GM10847 (cell line): ENCODE data around the gene FGD4.

Experiments
- POLR2A ChIP-seq: IDR thresholded peaks from 2 replicates; pipeline ENCODE4 v1.6.1; 2011; ENCODE audit not compliant: insufficient read length; ENCODE audit errors: extremely low read depth

Gene FGD4

GRCh38 chr12:32490801-32491200 lies 91.4 kb downstream of the FGD4 start:
- TF ChIP-seq POLR2A: no peak

- TF ChIP-seq POLR2A: no peak
Measured at GRCh38 chr12:32493282-32493681, 93.9 kb downstream of the FGD4 start.

DNA sequence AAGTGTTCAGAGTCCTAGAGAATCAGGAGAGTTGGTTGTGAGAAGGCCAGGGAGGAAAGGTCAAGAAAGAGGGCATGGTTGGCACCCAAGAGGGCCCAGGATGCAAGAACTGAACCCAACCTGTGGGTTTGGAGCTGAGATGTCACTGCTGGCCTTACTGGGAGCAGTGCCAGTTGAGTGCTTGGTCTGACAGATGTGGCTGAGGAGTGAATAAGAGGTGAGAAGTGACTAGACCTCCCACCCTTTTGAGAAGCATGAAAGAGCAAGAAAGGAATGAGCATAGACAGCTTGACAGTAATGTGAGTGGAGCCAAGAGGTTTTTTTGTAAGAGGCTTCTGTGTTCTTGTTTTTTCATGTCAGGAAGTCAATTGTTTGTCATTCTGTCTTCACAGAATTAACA lies 95.3 kb downstream of the FGD4 start:
- TF ChIP-seq POLR2A: no peak

DNA sequence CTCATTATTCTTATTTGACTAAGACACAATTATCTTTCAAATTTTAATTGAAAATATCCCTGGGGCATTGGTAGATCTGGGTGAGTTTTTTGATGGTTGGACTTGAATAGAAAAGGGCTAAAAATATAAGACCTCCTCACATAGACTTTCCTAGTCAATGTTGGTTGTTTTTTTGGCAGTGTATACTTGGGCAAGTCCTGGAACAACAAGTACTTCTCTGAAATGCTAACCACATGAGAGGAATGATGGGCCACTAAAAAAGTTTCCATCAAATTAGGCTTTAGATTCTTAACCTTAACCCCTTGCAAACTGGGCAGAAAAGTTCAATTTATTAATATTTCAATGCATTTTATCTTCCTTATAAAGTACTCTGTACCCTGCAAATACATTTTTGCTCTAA lies 97.6 kb downstream of the FGD4 start:
- TF ChIP-seq POLR2A: no peak

DNA sequence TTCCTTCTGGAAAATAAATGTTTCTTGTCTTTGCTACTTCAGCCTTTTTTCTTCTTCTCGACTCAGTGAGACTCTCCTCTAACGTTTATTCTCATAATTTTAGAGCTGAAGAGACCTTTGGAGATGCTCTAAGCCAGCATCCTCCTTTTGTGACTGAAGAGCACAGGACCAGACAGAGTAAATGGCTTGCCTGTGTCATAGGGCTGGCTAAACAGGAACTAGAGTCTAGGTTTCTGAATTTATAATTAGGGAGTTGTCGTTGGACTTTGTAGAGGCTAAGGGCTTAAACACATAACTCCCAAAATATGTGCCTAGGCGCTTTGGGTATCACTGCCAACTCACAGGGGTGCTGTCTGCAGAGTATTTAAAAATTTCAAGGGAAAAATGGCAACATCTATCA lies 98.5 kb downstream of the FGD4 start:
- no peak for TF ChIP-seq POLR2A

GRCh38 chr12:32499048-32499447 lies 99.7 kb downstream of the FGD4 start:
- no peak for TF ChIP-seq POLR2A

DNA sequence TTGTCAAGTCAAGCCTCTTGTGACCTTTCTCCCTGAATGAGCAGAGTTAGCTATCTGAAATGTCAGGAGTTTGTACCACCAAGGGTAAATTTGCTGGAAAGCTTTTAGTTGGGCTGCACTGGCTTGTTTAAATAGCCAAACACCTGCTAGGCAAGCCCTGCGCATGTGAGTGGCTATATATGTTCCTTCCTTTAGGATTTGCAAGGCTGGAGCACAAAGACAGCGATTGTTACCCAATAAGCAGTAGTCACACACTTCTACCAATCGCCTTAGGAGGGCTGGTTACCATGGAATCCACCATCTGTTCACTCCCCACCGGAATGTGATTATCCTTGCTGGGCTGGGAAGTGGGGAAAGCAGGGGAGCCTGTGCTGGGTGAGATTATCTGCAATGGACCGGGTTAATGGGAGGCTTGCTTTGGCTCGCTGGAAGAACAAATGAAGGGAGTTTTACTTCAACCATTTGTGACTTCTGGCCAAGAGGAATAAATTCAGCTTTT lies 102.5 kb downstream of the FGD4 start:
- TF ChIP-seq POLR2A: no peak

DNA sequence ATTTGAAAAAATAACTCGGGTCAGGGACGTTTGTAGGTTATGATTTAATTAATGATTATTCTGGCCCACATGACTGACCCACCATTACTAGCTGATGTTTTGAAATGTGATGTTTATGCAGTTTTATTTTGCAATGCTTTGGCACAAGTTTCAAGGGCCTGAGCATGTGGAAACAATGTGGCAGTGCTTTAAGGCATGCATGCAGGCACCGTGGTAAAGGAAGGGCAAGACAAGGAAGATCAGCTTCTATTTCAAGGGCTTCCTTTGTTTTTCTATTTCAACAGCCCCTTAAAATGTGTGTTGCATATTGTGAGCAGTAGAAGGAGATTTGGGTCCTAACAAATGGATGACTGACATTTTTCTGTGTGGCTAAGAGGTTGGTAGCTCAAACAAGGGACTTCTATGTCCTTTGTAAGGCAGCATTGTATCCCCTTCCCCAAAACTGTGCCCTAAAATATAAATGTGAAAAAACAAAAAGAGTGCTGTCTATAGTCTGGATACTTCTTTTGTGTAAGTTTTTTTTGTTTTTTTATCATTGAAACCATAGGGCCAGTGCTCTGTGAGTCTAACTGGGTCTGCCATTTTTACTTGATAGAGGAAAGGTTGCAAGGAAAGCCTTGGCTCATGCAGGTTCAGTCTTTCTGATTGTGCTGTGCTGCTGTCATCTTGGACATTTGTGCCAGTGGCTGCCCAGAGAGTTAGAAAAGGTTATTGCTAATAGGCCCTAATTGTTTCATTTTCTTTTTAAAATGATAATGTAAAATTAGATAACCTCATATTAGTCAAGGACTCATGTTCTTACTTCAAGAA lies 103.5 kb downstream of the FGD4 start:
- no peak for TF ChIP-seq POLR2A

DNA sequence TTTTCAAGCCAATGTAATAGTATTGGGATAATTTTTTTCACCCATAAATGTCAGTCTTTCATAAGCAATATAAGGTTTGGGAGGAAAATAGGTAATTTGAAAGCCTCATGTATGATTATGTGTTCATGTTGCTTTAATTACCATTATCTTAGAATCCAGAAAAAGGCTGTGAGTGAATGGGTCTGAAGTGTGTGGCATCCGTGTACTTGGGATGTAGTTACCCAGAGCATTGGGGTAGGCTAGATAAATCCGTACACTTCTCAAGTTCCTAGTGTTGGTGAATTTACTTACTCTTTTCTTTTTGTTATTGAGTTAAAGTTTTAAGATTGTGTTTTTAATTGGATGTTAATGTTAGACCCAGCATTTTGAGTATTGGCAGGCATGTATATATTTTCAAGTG lies 104.4 kb downstream of the FGD4 start:
- TF ChIP-seq POLR2A: no peak

DNA sequence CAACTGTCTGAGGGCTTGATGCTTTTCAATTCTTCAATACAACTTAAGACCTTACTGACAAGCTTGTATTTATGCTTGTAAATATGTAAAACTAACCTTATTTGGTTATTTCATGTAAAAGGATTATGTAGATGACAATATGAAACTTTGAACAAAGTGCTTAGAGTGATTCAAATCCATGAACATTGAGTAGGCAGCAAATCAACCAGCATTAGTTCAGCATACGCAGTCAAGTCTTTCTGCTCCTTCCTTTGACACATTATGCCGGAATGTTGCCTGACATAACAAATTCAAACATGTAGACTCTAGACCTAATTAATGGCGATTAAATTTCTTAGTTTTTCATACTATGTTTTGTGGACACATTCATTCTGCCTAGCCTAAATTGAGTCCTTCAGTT lies 105.2 kb downstream of the FGD4 start:
- TF ChIP-seq POLR2A: no peak

DNA sequence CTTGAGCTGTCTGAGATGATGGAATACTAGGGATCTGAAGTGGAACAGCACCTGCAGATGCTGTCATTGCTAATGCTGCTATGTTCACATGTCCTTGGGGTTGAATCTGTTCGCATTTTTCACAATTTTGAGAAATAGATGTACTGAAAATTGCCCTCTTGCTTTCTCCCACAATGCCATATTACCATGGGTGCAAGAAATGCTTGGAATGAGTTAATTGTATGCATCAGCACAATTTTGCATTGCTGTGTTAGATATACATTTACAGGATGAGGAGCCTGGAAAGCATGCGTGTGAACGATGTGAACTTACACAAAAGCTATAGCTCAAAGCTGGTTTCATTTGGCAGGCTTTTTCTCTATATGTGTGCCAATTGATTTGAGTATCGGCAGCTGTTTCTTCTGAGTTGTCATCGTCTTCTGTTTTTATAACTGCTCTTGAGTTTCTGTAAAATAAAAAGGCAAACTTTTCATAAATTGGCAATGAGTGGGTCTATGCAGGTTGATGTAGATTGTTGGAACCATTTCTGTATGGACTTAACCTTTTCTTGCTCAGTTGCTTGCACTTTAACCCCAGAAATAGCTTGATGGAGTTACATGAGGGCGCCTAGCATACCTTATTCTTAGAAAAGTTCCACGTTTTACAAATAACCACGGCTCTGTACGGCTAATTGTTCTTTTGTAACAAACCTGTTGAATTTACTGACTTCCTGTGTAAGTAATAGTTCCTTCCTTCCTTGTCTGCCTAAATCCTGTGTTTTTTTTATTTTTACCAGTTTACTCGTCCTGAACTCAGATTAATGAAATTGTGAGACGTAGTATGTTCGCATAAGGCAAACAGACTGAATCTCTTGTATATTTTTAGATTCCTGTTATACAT lies 105.9 kb downstream of the FGD4 start:
- TF ChIP-seq POLR2A: no peak

- no peak for TF ChIP-seq POLR2A
Measured at GRCh38 chr12:32507942-32508320, 108.6 kb downstream of the FGD4 start.

- TF ChIP-seq POLR2A: no peak
Measured at GRCh38 chr12:32508626-32509025, 109.3 kb downstream of the FGD4 start.

GRCh38 chr12:32509328-32510091 lies 110.2 kb downstream of the FGD4 start:
- TF ChIP-seq POLR2A: no peak

DNA sequence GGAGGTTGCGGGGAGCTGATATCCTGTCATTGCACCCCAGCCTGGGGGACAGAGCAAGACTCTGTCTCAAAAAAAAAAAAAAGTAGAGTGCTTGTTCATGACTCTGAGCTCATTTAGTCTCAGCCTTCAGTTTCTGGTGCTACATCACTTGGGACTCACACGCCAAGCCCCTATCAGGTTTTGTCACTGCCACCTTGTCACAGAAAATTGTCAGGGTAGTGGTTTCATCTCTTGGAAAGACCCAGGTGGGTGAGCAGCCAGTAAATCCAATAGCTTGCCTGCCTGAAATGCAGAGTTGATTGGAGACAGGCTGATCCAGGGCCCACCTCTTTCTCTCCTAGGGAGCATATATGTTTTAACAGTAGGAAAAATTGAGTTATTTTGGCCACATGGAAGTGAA lies 113.0 kb downstream of the FGD4 start:
- no peak for TF ChIP-seq POLR2A
